ENCODE data around the gene MID2. TPM values are rescaled to one million over a fixed set of nuclear protein-coding genes. Genes with fewer than 3 reads are reported as not detected.

The MID2 gene
- total and polyA plus RNA-seq, 5 experiments from 2014 or later, result 5.8 to 20.5 (median 12.3) TPM

Other genes starting within 250 kb of the MID2 start
- gene PRPS1, start 197.4 kb upstream of the MID2 start, total RNA-seq, result 10 to 100 TPM; 62.4 to 66.3 TPM
- 10 to 100 TPM; 53.8 to 61.6 (median 56.7) TPM for gene PRPS1, start 197.4 kb upstream of the MID2 start, polyA plus RNA-seq
- gene TSC22D3, start 50.1 kb upstream of the MID2 start, total RNA-seq, result 100 to 1,000 TPM; 196 to 214 TPM
- 100 to 1,000 TPM; 437 to 997 (median 737) TPM for gene TSC22D3, start 50.1 kb upstream of the MID2 start, polyA plus RNA-seq
- not detected for gene NCBP2L, start 48.1 kb upstream of the MID2 start, total RNA-seq
- under 1 TPM in 2 of 3 donors, not detected in 1; 0.17 to 0.21 TPM for gene NCBP2L, start 48.1 kb upstream of the MID2 start, polyA plus RNA-seq
- not detected for gene TEX13B, start 156.5 kb downstream of the MID2 start, total RNA-seq
- not detected for gene TEX13B, start 156.5 kb downstream of the MID2 start, polyA plus RNA-seq
- gene VSIG1, start 219.2 kb downstream of the MID2 start, total RNA-seq, result 10 to 100 TPM; 37.3 to 39.5 TPM
- 10 to 100 TPM in 1 of 3 donors, 1 to 10 TPM in 2; 8.4 to 13.1 (median 9.8) TPM for gene VSIG1, start 219.2 kb downstream of the MID2 start, polyA plus RNA-seq